NCI-H345 treated with DMSO at 0.1 percent for 48 hours (cell line): Measurements from ENCODE around the gene TMEM62.

ENCODE experiments used
- DNase-seq: peaks from one replicate; lab custom pipeline; 2025; ENCODE audit not compliant: unreplicated experiment; lab: John Stamatoyannopoulos, UW

The TMEM62 gene

DNA sequence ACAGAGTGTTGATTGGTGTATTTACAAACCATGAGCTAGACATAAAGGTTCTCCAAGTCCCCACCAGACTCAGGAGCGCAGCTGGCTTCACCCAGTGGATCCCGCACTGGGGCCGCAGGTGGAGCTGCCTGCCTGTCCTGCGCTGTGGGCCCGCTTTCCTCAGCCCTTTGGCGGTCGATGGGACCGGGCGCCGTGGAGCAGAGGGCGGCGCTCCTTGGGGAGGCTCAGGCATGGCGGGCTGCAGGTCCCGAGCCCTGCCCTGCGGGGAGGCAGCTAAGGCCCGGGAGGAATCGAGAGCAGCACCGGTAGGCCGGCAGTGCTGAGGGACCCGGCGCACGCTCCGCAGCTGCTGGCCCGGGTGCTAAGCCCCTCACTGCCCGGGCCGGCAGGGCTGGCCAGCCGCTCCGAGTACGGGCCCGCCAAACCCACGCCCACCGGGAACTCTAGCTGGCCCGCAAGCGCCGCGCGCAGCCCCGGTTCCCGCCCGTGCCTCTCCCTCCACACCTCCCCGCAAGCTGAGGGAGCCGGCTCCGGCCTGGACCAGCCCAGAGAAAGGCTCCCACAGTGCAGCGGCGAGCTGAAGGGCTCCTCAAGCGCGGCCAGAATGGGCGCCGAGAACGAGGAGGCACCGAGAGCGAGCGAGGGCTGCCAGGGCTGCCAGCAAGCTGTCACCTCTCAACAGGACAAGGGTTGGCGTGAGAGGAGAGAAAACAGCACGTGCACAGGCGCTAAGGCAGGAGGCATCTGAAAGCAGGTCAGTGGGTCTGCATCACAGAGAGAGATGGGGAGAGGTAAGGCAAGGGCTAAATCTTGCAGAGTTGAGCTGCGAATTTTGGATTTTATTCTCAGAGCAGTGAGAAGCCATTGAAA, 93.3 kb downstream of the TMEM62 start:
- no peak for DNase-seq

DNA sequence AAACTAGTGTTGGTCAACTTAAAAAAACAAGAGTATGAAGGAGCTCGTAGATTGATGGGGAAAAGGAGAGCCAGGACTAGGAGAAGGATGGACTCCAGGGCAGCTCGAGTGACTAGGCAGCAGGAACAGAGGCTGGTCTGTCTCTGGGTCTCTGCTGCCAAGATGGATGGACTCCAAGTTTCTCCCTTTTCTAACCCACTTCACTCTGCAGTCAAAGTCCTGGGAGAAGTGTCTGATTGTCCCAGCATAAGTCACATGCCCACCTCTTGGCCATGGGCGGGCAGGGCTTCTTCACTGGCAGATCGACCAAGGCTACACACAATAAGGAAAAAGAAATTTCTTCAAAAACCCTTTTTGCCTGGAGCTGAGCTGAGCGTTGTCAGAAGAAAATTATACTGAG, 96.6 kb downstream of the TMEM62 start:
- DNase-seq: no peak

GRCh38 chr15:43230640-43231115, 97.3 kb downstream of the TMEM62 start:
- no peak for DNase-seq

GRCh38 chr15:43232289-43232874, 99.0 kb downstream of the TMEM62 start:
- DNase-seq: no peak
